Measurements from ENCODE around the gene RAI1.
A peak's percentile ranks its signal among the peaks of the same experiment; 100 is the strongest.

Gene RAI1

GRCh38 chr17:17818088-17818526, 136.8 kb downstream of the RAI1 start:
- TF ChIP-seq CTCF (IDR thresholded peaks at IDR 0.05; ENCODE audit: insufficient read depth, low read length, poor library complexity, severe bottlenecking), result no peak
- no peaks in the 10 kb centered on the region for H3K27me3 ChIP-seq (replicated peaks; ENCODE audit: control insufficient read depth, insufficient read depth, low read length)
- DNase-seq (ENCODE audit: extremely low read depth, insufficient read length), result no peak
- peaks cover 12% of the 10 kb centered on the region for H3K36me3 ChIP-seq (ENCODE audit: control insufficient read depth, insufficient read depth, low read length)
- H3K4me3 ChIP-seq (replicated peaks; ENCODE audit: low read depth, low read length), result no peak overlapping the region

- TF ChIP-seq CTCF (IDR thresholded peaks at IDR 0.05; ENCODE audit: insufficient read depth, low read length, poor library complexity, severe bottlenecking), result no peak
- no peak for DNase-seq (ENCODE audit: extremely low read depth, insufficient read length)
- Histone ChIP-seq H3K36me3 (ENCODE audit: control insufficient read depth, insufficient read depth, low read length) (peaks cover 10% of the 10 kb centered on the region), H3K27me3 (replicated peaks; ENCODE audit: control insufficient read depth, insufficient read depth, low read length) (no peaks in the 10 kb centered on the region), H3K4me3 (replicated peaks; ENCODE audit: low read depth, low read length) (no peak overlapping the region)
Observed at GRCh38 chr17:17819111-17819510, 137.9 kb downstream of the RAI1 start.

- TF ChIP-seq CTCF (IDR thresholded peaks at IDR 0.05; ENCODE audit: insufficient read depth, low read length, poor library complexity, severe bottlenecking), result no peak
- Histone ChIP-seq H3K36me3 (ENCODE audit: control insufficient read depth, insufficient read depth, low read length) (peaks cover 10% of the 10 kb centered on the region), H3K4me3 (replicated peaks; ENCODE audit: low read depth, low read length) (no peak overlapping the region), H3K27me3 (replicated peaks; ENCODE audit: control insufficient read depth, insufficient read depth, low read length) (no peaks in the 10 kb centered on the region)
- DNase-seq (ENCODE audit: extremely low read depth, insufficient read length), result peak; percentile 72
Observed at GRCh38 chr17:17819561-17819995, 138.3 kb downstream of the RAI1 start.

GRCh38 chr17:17820046-17820445, 138.8 kb downstream of the RAI1 start:
- no peak for DNase-seq (ENCODE audit: extremely low read depth, insufficient read length)
- Histone ChIP-seq H3K27me3 (replicated peaks; ENCODE audit: control insufficient read depth, insufficient read depth, low read length) (no peaks in the 10 kb centered on the region), H3K36me3 (ENCODE audit: control insufficient read depth, insufficient read depth, low read length) (peaks cover 10% of the 10 kb centered on the region), H3K4me3 (replicated peaks; ENCODE audit: low read depth, low read length) (no peak overlapping the region)
- TF ChIP-seq CTCF (IDR thresholded peaks at IDR 0.05; ENCODE audit: insufficient read depth, low read length, poor library complexity, severe bottlenecking), result no peak

- DNase-seq (ENCODE audit: extremely low read depth, insufficient read length), result no peak
- TF ChIP-seq CTCF (IDR thresholded peaks at IDR 0.05; ENCODE audit: insufficient read depth, low read length, poor library complexity, severe bottlenecking), result no peak
- no peak overlapping the region for H3K4me3 ChIP-seq (replicated peaks; ENCODE audit: low read depth, low read length)
- H3K27me3 ChIP-seq (replicated peaks; ENCODE audit: control insufficient read depth, insufficient read depth, low read length), result no peaks in the 10 kb centered on the region
- peaks cover 10% of the 10 kb centered on the region for H3K36me3 ChIP-seq (ENCODE audit: control insufficient read depth, insufficient read depth, low read length)
Observed at GRCh38 chr17:17820463-17821158, 139.4 kb downstream of the RAI1 start.
